Measurements from ENCODE around the gene RIMKLB.
"Not testable (repeated sequence)": the region's sequence is repeated elsewhere in the genome, so short reads cannot be mapped to it uniquely, and the experiment has no call there.

Gene RIMKLB

GRCh38 chr12:8816448-8817050 lies 118.8 kb downstream of the RIMKLB start:
- DNase-seq, result no peak

DNA sequence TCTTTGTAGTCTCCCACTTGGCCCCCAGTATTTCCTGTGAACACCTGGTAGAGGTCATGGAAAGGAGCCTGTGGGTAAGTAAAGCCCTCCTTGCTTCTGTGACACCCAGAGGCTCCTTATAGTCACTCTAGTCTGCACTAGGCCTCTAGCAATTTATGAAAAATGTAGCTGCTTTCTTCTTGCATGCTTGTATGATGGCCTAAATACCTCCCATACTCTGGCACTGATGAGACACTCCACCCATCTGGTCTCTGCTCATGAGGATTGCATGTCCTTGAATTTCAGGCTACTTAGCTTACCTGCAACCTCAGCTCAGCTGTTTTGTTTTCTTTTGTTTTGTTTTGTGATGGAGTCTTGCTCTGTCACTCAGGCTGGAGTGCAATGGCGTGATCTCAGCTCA lies 120.1 kb downstream of the RIMKLB start:
- no peak for DNase-seq

DNA sequence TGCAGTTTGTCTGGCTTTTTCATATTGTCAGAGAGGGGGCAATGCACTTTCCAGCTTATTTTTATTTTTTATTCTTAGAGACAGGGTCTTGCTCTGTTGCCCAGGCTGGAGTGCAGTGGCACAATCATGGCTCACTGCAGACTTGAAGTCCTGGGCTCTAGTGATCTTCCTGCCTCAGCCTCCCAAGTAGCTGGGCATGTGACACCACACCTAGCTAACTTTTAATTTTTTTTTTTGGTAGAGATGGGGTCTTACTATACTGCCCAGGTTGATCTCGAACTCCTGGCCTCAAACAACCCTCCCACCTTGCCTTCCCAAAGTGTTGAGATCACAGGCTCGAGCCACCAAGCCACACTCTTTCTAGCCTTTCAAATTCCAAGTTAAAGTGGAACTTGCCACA lies 120.7 kb downstream of the RIMKLB start:
- no peak for DNase-seq

DNA sequence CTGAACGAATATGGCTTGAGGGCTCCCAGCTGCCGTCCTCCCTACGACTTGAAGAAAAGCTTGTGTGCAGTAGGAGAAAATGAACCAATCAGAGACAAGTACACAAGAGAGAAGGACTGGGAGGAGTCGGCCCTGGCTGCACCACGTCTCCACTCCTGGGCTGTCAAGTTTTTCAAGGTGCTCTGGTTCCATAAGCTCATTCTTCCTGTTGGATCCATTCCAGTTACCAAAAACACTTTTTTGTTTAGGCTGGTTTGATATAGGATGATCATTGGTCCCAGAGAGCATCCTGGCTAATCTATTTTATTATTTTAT lies 121.8 kb downstream of the RIMKLB start:
- no peak for DNase-seq

DNA sequence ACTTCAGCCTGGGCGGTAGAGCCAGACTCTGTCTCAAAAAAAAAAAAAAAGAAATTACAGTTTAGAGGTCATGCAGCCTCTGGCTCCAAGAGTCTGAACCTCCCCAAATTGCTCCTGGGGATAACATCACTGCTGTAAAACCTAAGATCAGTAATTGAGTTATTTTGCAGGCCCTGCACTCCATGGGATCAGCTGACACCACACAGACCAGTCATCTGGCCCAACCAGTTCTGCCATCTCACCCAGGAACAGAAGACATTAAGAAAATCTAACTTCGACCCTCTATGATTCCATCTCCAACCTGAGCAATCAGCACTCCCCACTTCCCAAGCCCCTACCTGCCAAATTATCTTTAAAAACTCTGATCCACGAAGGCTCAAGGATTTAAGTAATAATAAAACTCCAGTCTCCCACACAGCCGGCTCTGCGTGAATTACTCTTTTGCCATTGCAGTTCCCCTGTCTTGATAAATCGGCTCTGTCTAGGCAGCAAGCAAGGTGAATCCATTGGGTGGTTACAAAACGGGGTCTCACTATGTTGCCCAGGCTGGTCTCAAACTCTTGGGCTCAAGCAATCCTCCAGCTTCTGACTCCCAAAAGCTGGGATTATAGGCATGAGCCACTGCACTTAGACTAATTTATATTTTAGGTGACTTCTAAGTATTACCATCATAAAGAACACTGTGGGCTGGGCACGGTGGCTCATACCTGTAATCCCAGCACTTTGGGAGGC lies 123.1 kb downstream of the RIMKLB start:
- DNase-seq, result not testable (repeated sequence)

GRCh38 chr12:8821591-8821990 lies 123.8 kb downstream of the RIMKLB start:
- no peak for DNase-seq

GRCh38 chr12:8822298-8822697 lies 124.5 kb downstream of the RIMKLB start, which contains the start of gene A2ML1:
Gene A2ML1 (plus strand): TSS chr12:8822621. CDS start chr12:8822652, 31 bp downstream.
- no peak for DNase-seq

DNA sequence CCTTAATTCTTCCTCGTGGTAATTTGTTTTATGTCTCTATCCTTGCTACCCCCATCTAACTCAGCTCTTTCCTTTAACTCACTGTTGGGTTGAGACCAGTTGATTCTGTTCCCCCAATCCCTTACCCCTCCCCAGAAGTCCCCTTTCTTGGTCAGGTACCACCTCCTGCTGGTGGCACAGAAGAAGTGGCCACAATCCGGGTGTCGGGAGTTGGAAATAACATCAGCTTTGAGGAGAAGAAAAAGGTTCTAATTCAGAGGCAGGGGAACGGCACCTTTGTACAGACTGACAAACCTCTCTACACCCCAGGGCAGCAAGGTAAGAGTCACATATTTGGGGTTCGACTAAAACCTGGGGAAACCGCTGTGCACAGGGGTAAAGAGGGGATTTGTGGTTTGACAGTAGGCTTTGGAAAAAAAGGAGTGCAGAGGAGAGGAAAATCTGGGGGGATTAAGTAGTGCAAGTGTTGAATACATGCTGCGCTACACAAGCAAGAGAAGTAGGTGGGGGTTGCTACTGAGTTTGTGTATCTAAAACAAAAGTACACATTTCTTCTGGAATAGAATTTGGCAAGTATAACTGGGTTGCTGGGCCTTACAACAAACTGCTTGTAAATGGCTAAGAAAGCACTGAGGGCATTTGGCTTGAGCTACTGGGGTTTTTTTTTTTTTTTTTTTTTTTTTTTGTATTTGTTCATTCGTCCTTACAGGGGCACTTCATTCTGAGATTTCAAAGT lies 125.9 kb downstream of the RIMKLB start:
- peak in 39 of 58 donors; percentile 4 to 80 (median 20) for DNase-seq

- DNase-seq, result no peak
Measured at GRCh38 chr12:8827551-8828256, 129.9 kb downstream of the RIMKLB start.

DNA sequence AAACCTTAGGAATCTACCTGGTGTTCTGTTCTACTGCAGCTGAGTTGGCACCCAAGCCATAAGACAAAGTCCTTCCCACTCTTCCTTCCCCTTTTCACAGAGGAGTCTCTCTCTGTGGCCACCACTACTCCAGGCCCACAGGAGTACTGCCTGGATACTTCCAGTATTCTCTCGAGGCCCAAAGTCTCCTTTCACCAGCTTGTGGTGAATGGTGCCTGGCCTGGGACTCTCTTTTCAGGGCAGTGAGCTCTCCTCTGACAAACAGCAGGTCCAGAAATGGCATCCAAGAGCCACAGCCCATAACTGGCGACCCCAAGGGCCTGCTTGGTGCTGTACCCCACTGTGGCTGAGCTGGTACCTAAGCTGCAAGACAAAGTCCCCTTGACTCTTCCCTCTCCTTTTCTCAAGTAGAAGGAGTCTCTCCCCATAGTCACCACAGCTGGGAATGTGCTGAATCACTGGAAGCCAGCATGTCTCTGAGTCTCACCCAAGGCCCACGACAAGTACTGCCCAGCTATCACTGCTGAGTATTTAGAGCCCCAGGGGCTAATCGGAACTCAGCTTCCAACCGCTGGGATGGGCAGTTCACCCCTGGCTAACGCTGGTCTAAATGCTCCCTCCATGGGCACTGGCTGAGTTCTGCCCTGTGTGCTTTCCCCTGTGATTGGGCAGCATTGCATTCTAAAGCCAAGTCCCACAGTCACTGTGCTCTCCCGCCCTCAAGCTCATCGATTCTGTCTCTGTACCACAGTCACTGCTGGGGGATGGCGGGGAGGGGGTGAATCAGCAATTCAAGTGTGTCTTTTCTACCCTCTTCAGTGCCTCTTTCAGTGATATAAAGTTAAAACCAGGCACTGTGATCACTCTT lies 130.7 kb downstream of the RIMKLB start:
- no peak for DNase-seq

DNA sequence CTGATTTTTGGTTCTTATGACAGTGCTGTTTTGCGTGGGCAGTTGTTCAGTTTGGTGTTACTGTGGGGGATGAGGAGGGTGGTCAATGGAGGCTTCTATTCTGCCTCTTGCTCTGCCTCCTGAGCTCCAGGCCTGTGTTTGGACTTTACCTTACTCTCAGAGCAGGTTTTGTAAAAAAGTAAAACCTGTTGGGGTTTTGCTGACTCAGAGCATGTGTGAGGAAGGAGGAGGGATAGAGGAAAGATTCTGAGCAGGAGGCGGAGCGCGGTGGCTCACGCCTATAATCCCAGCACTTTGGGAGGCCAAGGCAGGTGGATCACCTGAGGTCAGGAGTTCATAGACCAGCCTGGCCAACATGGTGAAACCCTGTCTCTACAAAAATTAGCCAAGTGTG lies 131.3 kb downstream of the RIMKLB start:
- DNase-seq, result no peak

GRCh38 chr12:8829621-8830020 lies 131.8 kb downstream of the RIMKLB start:
- no peak for DNase-seq

- no peak for DNase-seq
Measured at GRCh38 chr12:8831116-8831515, 133.3 kb downstream of the RIMKLB start.

DNA sequence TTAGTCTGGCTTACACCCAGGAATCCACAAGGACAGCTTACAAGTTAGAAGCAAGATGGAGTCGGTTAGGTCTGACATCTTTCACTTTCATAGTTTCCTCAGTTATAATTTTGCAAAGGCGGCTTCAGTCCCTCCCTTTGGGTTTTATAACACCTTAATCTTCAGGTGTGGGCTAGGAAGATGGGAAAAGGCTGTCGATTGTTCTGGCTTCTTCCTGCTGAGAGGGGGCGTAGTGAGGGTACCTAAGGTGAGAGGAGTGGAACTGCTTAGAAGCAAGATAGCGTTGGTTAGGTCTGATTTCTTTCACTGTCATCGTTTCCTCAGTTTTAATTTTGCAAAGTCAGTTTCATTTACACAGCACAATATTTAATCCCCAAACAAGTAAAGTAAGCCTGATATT lies 134.7 kb downstream of the RIMKLB start:
- DNase-seq, result no peak

Measured in anterior cingulate cortex (tissue), 58 donors.